Sigmoid colon (tissue), 7 donors: ENCODE data around the gene PCGF2. TPM values are rescaled to one million over a fixed set of nuclear protein-coding genes. Genes with fewer than 3 reads are reported as not detected.

ENCODE experiments used
- DNase-seq: peaks from one replicate; pipeline ENCODE4 v3.0.0-alpha.2; 2019
- H3K27ac ChIP-seq, 4 donors: fragments of 200-600 bp; sonication (generic); one replicate each; pipeline ENCODE4 v1.5.1; 2016 to 2019; ENCODE audit warnings: mild to moderate bottlenecking in 1 of 4
- H3K27me3 ChIP-seq, 3 donors: fragments of 200-600 bp; sonication (generic); one replicate each; pipeline ENCODE4 v1.5.1; 2019; ENCODE audit warnings: mild to moderate bottlenecking in 1 of 3
- H3K36me3 ChIP-seq, 4 donors: fragments of 200-600 bp; sonication (generic); one replicate each; pipeline ENCODE4 v1.5.1; 2016 to 2019
- H3K4me1 ChIP-seq, 4 donors: fragments of 200-600 bp; sonication (generic); one replicate each; pipeline ENCODE4 v1.5.1; 2017 to 2019
- H3K4me3 ChIP-seq, 4 donors: fragments of 200-600 bp; sonication (generic); one replicate each; pipeline ENCODE4 v1.5.1; 2017 to 2019; ENCODE audit warnings: mild to moderate bottlenecking in 2 of 4, moderate library complexity in 1 of 4
- H3K9me3 ChIP-seq, 4 donors: fragments of 200-600 bp in 3 of 4; sonication (generic) in 3 of 4; one replicate each; pipeline versions ENCODE4 v1.5.1 to v1.6.1; 2013 to 2019
- CTCF ChIP-seq, 4 experiments: fragments of 450-650 bp in 3 of 4; fragments of 200-600 bp in 1 of 4; IDR thresholded peaks; one replicate each; pipeline ENCODE4 v1.5.1; 2016 to 2019; ENCODE audit warnings: antibody characterized with exemption in 4 of 4, mild to moderate bottlenecking in 3 of 4, moderate library complexity in 2 of 4
- EP300 ChIP-seq, 4 donors: sonication (generic); formaldehyde crosslinking; IDR thresholded peaks; one replicate each; pipeline ENCODE4 v1.6.1; 2017; ENCODE audit warnings: antibody characterized with exemption in 4 of 4
- POLR2A ChIP-seq, 2 donors: fragments of 450-650 bp; IDR thresholded peaks; one replicate each; pipeline ENCODE4 v1.6.1; 2016; ENCODE audit warnings: antibody characterized with exemption in 2 of 2, mild to moderate bottlenecking in 2 of 2, moderate library complexity in 2 of 2
- POLR2AphosphoS5 ChIP-seq, 4 donors: sonication (generic); formaldehyde crosslinking; IDR thresholded peaks; one replicate each; pipeline ENCODE4 v1.6.1; 2017; ENCODE audit warnings: antibody characterized with exemption in 4 of 4
- WGBS, 2 donors: extraction: QIAGEN DNeasy Blood & Tissue Kit; methylation state at CpG; one replicate each; pipeline ENCODE4 v1.1.7; 2013; 5-methylcytosine and 5-hydroxymethylcytosine counted together
- intact Hi-C: fragments of 100-400 bp; cut with DNase I; formaldehyde crosslinking; loops from one replicate; pipeline ENCODE4 v1.15.1; 2023
- polyA plus RNA-seq, 3 donors: library from polyadenylated mRNA; stranded (reverse); fragments of 200-250 nt; gene quantifications; one replicate each; pipeline ENCODE4 v1.2.3, GENCODE V29; 2013
- total RNA-seq, 4 donors: library from RNA; depleted of rRNA; stranded (reverse); fragments of >200 nt; gene quantifications; one replicate each; pipeline ENCODE4 v1.1.0, GENCODE V29; 2016
- donor health status: healthy with polysubstance abuse.
- donor health status: Bipolar disorder and iron deficiency.
- donor health status: healthy.

Gene PCGF2
- total and polyA plus RNA-seq, 7 donors: 4.3 to 32.6 (median 8.9) TPM

- H3K4me3 ChIP-seq: peak overlapping the region; percentile 74 to 98 (median 96)
- peaks cover 0 to 21% (median 5%) of the 10 kb centered on the region in 4 donors for H3K36me3 ChIP-seq
- H3K27ac ChIP-seq: peak overlapping the region; percentile 92 to 99 (median 96)
- no peaks in the 10 kb centered on the region for H3K9me3 ChIP-seq
- no peaks in the 10 kb centered on the region for H3K27me3 ChIP-seq
- WGBS, 2 donors: 1% methylated on average over 50 of the region's 50 CpGs
- H3K4me1 ChIP-seq: peaks cover 0 to 53% (median 33%) of the 10 kb centered on the region in 4 donors
- TF ChIP-seq POLR2AphosphoS5 (IDR thresholded peaks at IDR 0.05) (peak; percentile 37 to 63 (median 51)), EP300 (IDR thresholded peaks at IDR 0.05) (peak in 1 of 4 donors; percentile 21), POLR2A (IDR thresholded peaks at IDR 0.05) (peak; percentile 35 to 52), CTCF (IDR thresholded peaks at IDR 0.05) (no peak)
- peak; percentile 90 for DNase-seq
- intact Hi-C loops: loop anchor here (2.0 kb wide), 1 partner anchor 27 kb away; no protein-coding TSS in a partner anchor
Observed at GRCh38 chr17:38703742-38704605, 44.2 kb downstream of the PCGF2 start.

- WGBS, 2 donors: 0 to 1% methylated on average over 55 of the region's 55 CpGs
- no peak for DNase-seq
- Histone ChIP-seq H3K4me1 (peaks cover 0 to 53% (median 32%) of the 10 kb centered on the region in 4 donors), H3K9me3 (no peaks in the 10 kb centered on the region), H3K27ac (peak overlapping the region; percentile 92 to 99 (median 96)), H3K27me3 (no peaks in the 10 kb centered on the region), H3K36me3 (peaks cover 0 to 13% (median 3%) of the 10 kb centered on the region in 4 donors), H3K4me3 (peak overlapping the region; percentile 74 to 98 (median 96))
- TF ChIP-seq EP300 (IDR thresholded peaks at IDR 0.05) (no peak), POLR2AphosphoS5 (IDR thresholded peaks at IDR 0.05) (no peak)
- intact Hi-C loops: no loop called here
Observed at GRCh38 chr17:38702916-38703741, 45.0 kb downstream of the PCGF2 start.

- H3K36me3 ChIP-seq: peaks cover 0 to 5% (median 0%) of the 10 kb centered on the region in 4 donors
- H3K4me3 ChIP-seq: peak overlapping the region; percentile 74 to 98 (median 96)
- peak overlapping the region; percentile 92 to 99 (median 96) for H3K27ac ChIP-seq
- intact Hi-C loops: no loop called here
- WGBS, 2 donors: 0% methylated on average over 81 of the region's 81 CpGs
- H3K9me3 ChIP-seq: no peaks in the 10 kb centered on the region
- H3K27me3 ChIP-seq: no peaks in the 10 kb centered on the region
- TF ChIP-seq EP300 (IDR thresholded peaks at IDR 0.05) (peak in 1 of 4 donors; percentile 35), CTCF (IDR thresholded peaks at IDR 0.05) (no peak), POLR2AphosphoS5 (IDR thresholded peaks at IDR 0.05) (peak; percentile 91 to 97 (median 95)), POLR2A (IDR thresholded peaks at IDR 0.05) (peak; percentile 68 to 87)
- DNase-seq: peak; percentile 92
- peaks cover 0 to 47% (median 26%) of the 10 kb centered on the region in 4 donors for H3K4me1 ChIP-seq
Observed at GRCh38 chr17:38702166-38702915, 45.8 kb downstream of the PCGF2 start.

GRCh38 chr17:38701504-38702165 is 46.5 kb downstream of the PCGF2 start:
- 2 to 3% methylated on average over 25 of the region's 25 CpGs for WGBS, 2 donors
- intact Hi-C loops: no loop called here
- no peak for DNase-seq

More at GRCh38 chr17:38701504-38702165, 46.5 kb downstream of the PCGF2 start:
- H3K4me1 ChIP-seq: peaks cover 0 to 40% (median 19%) of the 10 kb centered on the region in 4 donors
- no peaks in the 10 kb centered on the region for H3K27me3 ChIP-seq
- TF ChIP-seq POLR2AphosphoS5 (IDR thresholded peaks at IDR 0.05): no peak
- TF ChIP-seq CTCF (IDR thresholded peaks at IDR 0.05): no peak
- no peak for TF ChIP-seq EP300 (IDR thresholded peaks at IDR 0.05)
- TF ChIP-seq POLR2A (IDR thresholded peaks at IDR 0.05): no peak
- no peaks in the 10 kb centered on the region for H3K36me3 ChIP-seq
- H3K4me3 ChIP-seq: peak overlapping the region; percentile 74 to 98 (median 96)
- H3K27ac ChIP-seq: peak overlapping the region; percentile 92 to 99 (median 96)
- no peaks in the 10 kb centered on the region for H3K9me3 ChIP-seq
